Skeletal muscle cell (primary cell): ENCODE measurements around the gene FAAH.

Source experiments
- DNase-seq: peaks from one replicate; pipeline ENCODE4 v3.0.0-alpha.2; 2010; ENCODE audit warnings: low read depth
- H3K4me3 ChIP-seq: 2 replicates; pipeline ENCODE4 v1.5.1; 2011; ENCODE audit warnings: low read depth, mild to moderate bottlenecking, control low read depth, low read length, moderate library complexity

FAAH gene

GRCh38 chr1:46399307-46399706, 5.2 kb downstream of the FAAH start:
- no peak overlapping the region for H3K4me3 ChIP-seq
- DNase-seq = no peak

GRCh38 chr1:46400421-46400820, 6.3 kb downstream of the FAAH start:
- no peak for DNase-seq
- no peak overlapping the region for H3K4me3 ChIP-seq

GRCh38 chr1:46401154-46401913, 7.2 kb downstream of the FAAH start:
- DNase-seq = no peak

GRCh38 chr1:46401964-46402626, 8.0 kb downstream of the FAAH start:
- DNase-seq = peak; percentile 94
- H3K4me3 ChIP-seq = no peak overlapping the region

More at GRCh38 chr1:46401154-46401913, 7.2 kb downstream of the FAAH start:
- no peak overlapping the region for H3K4me3 ChIP-seq

GRCh38 chr1:46403916-46404315, 9.8 kb downstream of the FAAH start:
- DNase-seq = no peak
- no peak overlapping the region for H3K4me3 ChIP-seq

GRCh38 chr1:46404482-46405196, 10.5 kb downstream of the FAAH start:
- no peak for DNase-seq
- no peak overlapping the region for H3K4me3 ChIP-seq

GRCh38 chr1:46405197-46405555, 11.1 kb downstream of the FAAH start:
- H3K4me3 ChIP-seq = no peak overlapping the region
- no peak for DNase-seq

GRCh38 chr1:46405724-46406123, 11.6 kb downstream of the FAAH start:
- H3K4me3 ChIP-seq = no peak overlapping the region
- DNase-seq = no peak

- H3K4me3 ChIP-seq = peak overlapping the region; percentile 13
- no peak for DNase-seq
Measured at GRCh38 chr1:46406881-46407608, 12.9 kb downstream of the FAAH start.

GRCh38 chr1:46407636-46408035, 13.5 kb downstream of the FAAH start:
- DNase-seq = no peak
- H3K4me3 ChIP-seq = no peak overlapping the region

GRCh38 chr1:46408356-46409062, 14.4 kb downstream of the FAAH start:
- no peak overlapping the region for H3K4me3 ChIP-seq
- no peak for DNase-seq

- no peak overlapping the region for H3K4me3 ChIP-seq
- DNase-seq = no peak
Measured at GRCh38 chr1:46409063-46409372, 14.9 kb downstream of the FAAH start.

- DNase-seq = no peak
- H3K4me3 ChIP-seq = no peak overlapping the region
Measured at GRCh38 chr1:46410156-46411009, 16.3 kb downstream of the FAAH start.

- DNase-seq = no peak
- no peak overlapping the region for H3K4me3 ChIP-seq
Measured at GRCh38 chr1:46411010-46411405, 16.9 kb downstream of the FAAH start.

- H3K4me3 ChIP-seq = no peak overlapping the region
- no peak for DNase-seq
Measured at GRCh38 chr1:46411601-46412341, 17.7 kb downstream of the FAAH start.

GRCh38 chr1:46412893-46413595, 18.9 kb downstream of the FAAH start:
- no peak overlapping the region for H3K4me3 ChIP-seq
- no peak for DNase-seq

- no peak for DNase-seq
- no peak overlapping the region for H3K4me3 ChIP-seq
Measured at GRCh38 chr1:46413596-46413985, 19.5 kb downstream of the FAAH start.
